MV-4-11 (cell line): ENCODE results near the gene MPC2.
"Not testable (repeated sequence)": the region's sequence is repeated elsewhere in the genome, so short reads cannot be mapped to it uniquely, and the experiment has no call there.

Source experiments
- DNase-seq: peaks from one replicate; lab custom pipeline; 2025; lab: John Stamatoyannopoulos, UW

Gene MPC2

GRCh38 chr1:167934426-167935215 is 2.3 kb downstream of the MPC2 start:
- no peak for DNase-seq

DNA sequence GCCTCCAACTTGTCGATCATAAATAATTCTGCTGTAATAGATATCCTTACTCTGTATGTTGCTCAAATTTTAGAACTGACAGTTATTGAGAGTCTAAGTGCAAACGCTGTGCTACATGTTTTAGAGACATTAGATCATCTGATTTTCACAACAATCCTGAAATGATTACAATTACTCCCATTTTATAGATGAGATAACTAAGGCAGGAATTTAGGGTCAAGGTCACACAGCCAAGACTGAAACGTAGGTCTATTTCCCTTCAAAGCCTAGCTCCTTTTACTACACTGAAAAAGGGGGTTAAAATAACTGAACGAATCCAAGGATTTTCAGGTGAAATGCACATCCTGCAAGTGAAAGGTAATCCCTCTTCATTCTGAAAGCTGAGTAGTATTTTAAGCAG is 3.1 kb downstream of the MPC2 start:
- no peak for DNase-seq

- no peak for DNase-seq
Observed at GRCh38 chr1:167929725-167930124, 7.1 kb downstream of the MPC2 start.

DNA sequence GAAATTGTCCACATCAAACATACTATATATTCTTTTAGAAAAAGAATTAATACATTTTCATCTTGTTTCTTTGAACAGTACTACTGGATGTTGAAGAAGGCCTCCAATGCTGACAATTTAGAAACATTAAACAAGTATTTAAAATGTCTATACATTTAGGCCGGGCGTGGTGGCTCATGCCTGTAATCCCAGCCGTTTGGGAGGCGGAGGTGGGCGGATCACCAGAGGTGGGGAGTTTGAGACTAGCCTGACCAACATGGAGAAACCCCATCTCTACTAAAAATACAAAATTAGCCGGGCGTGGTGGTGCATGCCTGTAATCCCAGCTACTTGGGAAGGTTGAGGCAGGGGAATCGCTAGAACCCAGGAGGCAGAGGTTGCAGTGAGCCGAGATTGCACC is 8.0 kb downstream of the MPC2 start:
- not testable (repeated sequence) for DNase-seq

DNA sequence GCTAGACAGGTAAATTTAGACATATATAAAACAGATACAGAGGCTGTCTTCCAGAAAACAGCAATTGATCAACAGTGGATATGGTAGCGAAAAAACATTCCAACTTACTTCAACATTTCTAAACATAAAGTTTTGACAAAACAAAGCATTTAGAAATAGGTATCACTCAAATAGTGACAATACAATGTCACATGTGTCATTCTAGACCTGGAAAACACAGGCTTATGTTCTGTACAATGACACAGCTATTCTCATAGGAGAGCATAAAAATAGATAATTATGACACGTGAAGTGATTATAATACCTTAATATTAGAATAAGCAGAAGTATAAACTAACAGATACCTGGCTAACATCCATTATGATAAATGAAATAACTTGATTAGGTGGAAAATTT is 8.4 kb downstream of the MPC2 start:
- no peak for DNase-seq

- no peak for DNase-seq
Observed at GRCh38 chr1:167927046-167927754, 9.7 kb downstream of the MPC2 start.

DNA sequence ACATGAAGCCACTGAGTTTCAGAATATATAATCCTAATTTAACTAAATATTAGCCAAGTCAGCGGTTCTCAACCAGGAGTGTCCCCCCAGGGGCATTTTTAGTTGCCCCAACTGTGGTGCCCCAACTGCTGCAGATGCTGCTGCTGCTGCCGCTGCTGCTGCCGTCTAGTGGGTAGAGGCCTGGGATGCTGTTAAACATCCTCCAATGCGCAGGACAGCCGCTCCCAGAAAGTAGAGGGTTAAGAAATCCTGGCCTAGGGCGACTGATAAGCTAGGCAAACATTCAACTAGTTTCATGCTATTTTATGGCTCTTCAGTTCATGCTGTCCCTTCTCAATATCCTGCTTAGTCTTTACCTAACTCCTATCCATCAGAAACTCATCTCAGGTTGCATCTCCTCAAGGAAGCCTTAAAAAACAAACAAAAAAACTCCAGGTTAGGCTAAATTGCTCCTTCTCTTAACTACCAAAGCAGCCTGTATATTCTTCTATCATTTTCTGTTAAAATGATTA is 10.3 kb downstream of the MPC2 start:
- DNase-seq: no peak

- DNase-seq: no peak
Observed at GRCh38 chr1:167924543-167925231, 12.2 kb downstream of the MPC2 start.

GRCh38 chr1:167924102-167924501 is 12.8 kb downstream of the MPC2 start:
- DNase-seq: no peak

DNA sequence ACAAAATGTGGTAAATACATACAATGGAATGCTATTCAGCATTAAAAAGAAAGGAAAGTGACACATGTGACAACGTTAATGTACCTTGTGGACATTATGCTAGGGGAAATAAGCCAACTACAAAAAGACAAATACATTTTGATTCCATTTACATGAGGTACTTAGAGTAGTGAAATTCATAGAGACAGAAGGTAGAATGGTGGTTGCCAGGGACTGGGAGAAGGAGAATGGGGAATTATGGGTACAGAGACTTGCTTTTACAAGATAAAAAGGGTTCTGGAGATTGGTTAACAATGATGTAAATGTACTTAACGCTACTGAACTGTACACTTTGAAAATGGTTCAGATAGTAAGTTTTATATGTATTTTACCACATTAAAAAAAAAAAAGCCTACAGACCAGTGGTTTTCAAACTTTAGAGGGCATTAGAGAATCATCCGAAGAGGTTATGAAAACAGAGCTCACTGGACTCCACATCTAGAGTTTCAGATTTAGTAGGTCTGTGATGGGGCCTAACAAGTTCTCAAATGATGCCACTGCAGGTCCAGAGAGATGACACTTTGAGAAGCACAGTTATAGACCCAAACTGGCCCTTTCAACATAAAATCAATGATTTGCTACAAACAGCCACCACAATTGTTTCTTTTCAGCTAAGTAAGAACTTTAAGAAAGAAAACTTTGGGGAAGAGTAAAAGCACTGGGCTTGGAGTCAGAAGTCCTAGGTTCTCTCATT is 13.4 kb downstream of the MPC2 start:
- DNase-seq: no peak

DNA sequence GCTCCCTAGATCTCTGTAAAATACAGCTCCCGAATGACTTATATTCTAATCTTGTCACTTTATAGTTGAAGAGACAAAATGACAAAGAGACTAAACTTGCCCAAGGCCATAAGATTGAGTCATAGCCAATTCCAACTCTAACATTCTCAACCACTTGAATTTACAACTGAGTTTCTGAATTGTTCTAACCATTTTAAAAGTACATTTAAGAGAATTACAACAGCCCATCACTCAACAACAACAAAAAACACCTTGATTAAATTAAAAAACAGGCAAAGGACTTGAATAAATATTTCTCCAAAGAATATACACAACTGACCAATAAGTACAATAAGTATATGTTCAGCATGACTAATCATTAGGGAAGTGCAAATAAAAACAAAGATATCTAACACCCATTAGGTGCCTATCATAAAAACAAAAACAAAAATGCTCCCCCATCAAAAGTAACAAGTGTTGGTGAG is 14.2 kb downstream of the MPC2 start:
- no peak for DNase-seq

- peak; percentile 55 for DNase-seq
Observed at GRCh38 chr1:167922023-167922422, 14.8 kb downstream of the MPC2 start.

- DNase-seq: no peak
Observed at GRCh38 chr1:167916766-167917511, 19.9 kb downstream of the MPC2 start.

DNA sequence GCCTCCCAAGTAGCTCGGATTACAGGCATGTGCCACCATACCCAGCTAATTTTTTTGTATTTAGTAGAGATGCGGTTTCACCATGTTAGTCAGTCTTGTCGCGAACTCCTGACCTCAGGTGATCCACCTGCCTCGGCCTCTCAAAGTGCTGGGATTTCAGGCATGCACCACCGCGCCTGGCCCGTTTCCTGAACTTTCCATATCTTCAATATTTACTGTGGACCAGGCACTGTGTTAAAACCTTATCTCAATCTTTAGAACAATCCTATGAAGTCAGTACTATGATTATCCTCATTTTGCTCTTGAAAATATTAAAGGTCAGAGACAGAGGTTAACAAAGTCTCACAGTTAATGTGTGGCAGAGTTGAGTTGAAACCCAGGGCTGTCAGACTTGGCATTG is 21.3 kb downstream of the MPC2 start:
- no peak for DNase-seq

DNA sequence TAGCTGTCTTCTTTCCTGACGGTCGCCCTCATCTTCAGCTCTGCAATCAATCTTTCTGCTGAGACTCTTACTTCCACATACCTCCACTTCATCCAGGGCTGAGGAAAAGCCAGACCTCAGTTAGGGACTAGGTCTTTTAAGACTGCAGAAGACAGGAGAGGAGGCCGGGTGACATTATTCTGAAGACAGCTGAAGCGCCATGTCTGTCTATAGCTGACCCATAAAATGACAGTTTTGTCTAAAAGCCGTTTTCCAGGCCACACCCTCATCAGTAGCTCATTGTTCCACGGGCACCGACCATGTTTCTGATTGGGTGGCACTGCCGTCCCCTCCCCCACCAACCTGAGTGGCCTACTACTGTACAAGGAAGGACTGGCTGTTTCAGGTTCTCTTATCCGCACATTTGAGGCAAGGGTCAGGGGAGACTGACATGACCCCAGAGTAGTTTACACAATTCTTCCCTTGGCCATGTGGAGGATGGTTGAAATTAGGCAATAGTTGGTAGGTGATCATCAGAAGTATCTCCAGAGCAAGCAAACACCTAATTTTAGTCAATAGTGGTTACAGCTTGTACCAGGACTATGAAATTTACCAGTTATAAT is 22.9 kb downstream of the MPC2 start, which contains the start of gene ADCY10:
Gene ADCY10 (minus strand): TSS at position 240 of the 602 bp plus-strand sequence. CDS start 8,994 bp downstream, outside the sequence.
- DNase-seq: no peak

DNA sequence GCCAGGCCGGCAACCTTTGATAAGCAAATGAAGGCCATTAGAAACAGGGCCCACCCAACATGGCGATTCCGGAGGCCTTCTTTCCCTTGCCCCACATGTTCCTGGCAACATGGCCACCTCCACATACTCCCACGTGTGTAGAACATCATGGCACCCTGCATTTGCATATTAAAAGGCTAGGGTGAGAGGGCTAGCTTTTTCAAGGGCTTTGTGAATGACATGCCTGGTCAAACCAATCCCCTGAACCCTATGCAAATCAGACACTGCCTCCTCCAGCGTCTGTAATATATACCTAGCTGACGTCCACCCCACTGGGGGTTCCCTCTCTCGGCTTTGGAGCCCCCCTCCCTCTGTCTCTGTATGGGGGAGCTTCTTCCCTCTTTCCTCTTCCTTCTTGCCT is 24.6 kb downstream of the MPC2 start:
- no peak for DNase-seq

- DNase-seq: peak; percentile 42
Observed at GRCh38 chr1:167911413-167911812, 25.5 kb downstream of the MPC2 start.

DNA sequence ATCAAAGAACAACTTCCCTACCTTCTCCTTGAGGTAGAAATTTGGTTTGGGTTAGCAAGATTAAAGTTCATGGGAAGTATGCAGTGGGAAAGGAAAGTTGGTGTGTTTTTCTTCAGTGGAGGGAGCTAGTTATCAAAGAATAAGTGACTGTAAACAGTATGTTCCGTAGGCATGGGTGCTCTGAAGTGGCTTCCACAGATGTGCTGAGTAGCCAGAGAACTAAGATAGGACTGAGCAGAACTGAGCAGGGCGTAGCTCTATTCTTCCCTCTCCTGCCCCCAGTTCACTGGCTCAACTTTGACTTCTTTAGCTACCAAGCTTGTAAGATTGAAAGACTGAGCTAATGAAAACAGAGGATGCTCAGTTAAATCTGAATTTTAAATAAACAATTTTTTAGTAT is 26.3 kb downstream of the MPC2 start:
- DNase-seq: no peak

- peak; percentile 91 for DNase-seq
Observed at GRCh38 chr1:167909691-167910180, 27.1 kb downstream of the MPC2 start.

- peak; percentile 25 for DNase-seq
Observed at GRCh38 chr1:167905671-167906070, 31.2 kb downstream of the MPC2 start.
